Endothelial cell (in vitro differentiated cells): ENCODE results near the gene RBPJ. TPM values are rescaled to one million over a fixed set of nuclear protein-coding genes. Genes with fewer than 3 reads are reported as not detected.
"Not testable (repeated sequence)": the region's sequence is repeated elsewhere in the genome, so short reads cannot be mapped to it uniquely, and the experiment has no call there.

ENCODE experiments used
- DNase-seq: peaks from one replicate; pipeline ENCODE4 v3.0.0; 2021; ENCODE audit warnings: low spot score
- H3K27ac Mint-ChIP-seq: one replicate; pipeline ENCODE4 v1.8.0; 2021; ENCODE audit warnings: mixed read lengths, inconsistent platforms; ENCODE audit not compliant: unreplicated experiment
- H3K27me3 Mint-ChIP-seq: one replicate; pipeline ENCODE4 v1.8.0; 2021; ENCODE audit warnings: mild to moderate bottlenecking, moderate library complexity, mixed read lengths, inconsistent platforms; ENCODE audit not compliant: unreplicated experiment
- H3K36me3 Mint-ChIP-seq: one replicate; pipeline ENCODE4 v1.8.0; 2021; ENCODE audit warnings: mild to moderate bottlenecking, low read depth, mixed read lengths, inconsistent platforms; ENCODE audit not compliant: unreplicated experiment
- H3K4me1 Mint-ChIP-seq: one replicate; pipeline ENCODE4 v1.8.0; 2021; ENCODE audit warnings: mild to moderate bottlenecking, mixed read lengths, inconsistent platforms; ENCODE audit not compliant: unreplicated experiment
- H3K4me3 Mint-ChIP-seq: one replicate; pipeline ENCODE4 v1.8.0; 2021; ENCODE audit warnings: mild to moderate bottlenecking, mixed read lengths, inconsistent platforms; ENCODE audit not compliant: unreplicated experiment
- H3K9me3 Mint-ChIP-seq: one replicate; pipeline ENCODE4 v1.8.0; 2021; ENCODE audit warnings: mixed read lengths, inconsistent platforms; ENCODE audit not compliant: unreplicated experiment
- total RNA-seq: library from RNA; stranded (reverse); fragmentation: NEBNext Ultra II Directional; extraction: Animal tissue kit (Norgen Biotek cat#: 25700); gene quantifications from one replicate; pipeline ENCODE4 v1.2.1, GENCODE V29; 2021; ENCODE audit not compliant: unreplicated experiment
- TF ChIP-seq, protein P1 (sequence below): fragments of 200-600 bp; sonication (generic); IDR thresholded peaks from one replicate; pipeline ENCODE4 v1.5.0; 2021; ENCODE audit warnings: antibody characterized with exemption; ENCODE audit not compliant: unreplicated experiment

Gene RBPJ
- total RNA-seq, 1 donor from 2014 or later = 47.9 TPM

GRCh38 chr4:26355392-26356052 is 34.7 kb downstream of the RBPJ start:
- DNase-seq = no peak
- no peaks in the 10 kb centered on the region for H3K9me3 Mint-ChIP-seq
- H3K36me3 Mint-ChIP-seq = no peaks in the 10 kb centered on the region
- TF ChIP-seq, protein P1, sequence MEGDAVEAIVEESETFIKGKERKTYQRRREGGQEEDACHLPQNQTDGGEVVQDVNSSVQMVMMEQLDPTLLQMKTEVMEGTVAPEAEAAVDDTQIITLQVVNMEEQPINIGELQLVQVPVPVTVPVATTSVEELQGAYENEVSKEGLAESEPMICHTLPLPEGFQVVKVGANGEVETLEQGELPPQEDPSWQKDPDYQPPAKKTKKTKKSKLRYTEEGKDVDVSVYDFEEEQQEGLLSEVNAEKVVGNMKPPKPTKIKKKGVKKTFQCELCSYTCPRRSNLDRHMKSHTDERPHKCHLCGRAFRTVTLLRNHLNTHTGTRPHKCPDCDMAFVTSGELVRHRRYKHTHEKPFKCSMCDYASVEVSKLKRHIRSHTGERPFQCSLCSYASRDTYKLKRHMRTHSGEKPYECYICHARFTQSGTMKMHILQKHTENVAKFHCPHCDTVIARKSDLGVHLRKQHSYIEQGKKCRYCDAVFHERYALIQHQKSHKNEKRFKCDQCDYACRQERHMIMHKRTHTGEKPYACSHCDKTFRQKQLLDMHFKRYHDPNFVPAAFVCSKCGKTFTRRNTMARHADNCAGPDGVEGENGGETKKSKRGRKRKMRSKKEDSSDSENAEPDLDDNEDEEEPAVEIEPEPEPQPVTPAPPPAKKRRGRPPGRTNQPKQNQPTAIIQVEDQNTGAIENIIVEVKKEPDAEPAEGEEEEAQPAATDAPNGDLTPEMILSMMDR = no peak
- no peaks in the 10 kb centered on the region for H3K27me3 Mint-ChIP-seq
- H3K4me1 Mint-ChIP-seq = no peaks in the 10 kb centered on the region
- no peak overlapping the region for H3K27ac Mint-ChIP-seq
- H3K4me3 Mint-ChIP-seq = no peak overlapping the region

GRCh38 chr4:26356081-26356501 is 35.3 kb downstream of the RBPJ start:
- peaks cover 4% of the 10 kb centered on the region for H3K4me1 Mint-ChIP-seq
- DNase-seq = no peak
- H3K9me3 Mint-ChIP-seq = no peaks in the 10 kb centered on the region
- no peak overlapping the region for H3K27ac Mint-ChIP-seq
- TF ChIP-seq, protein P1 = no peak
- H3K4me3 Mint-ChIP-seq = no peak overlapping the region
- no peaks in the 10 kb centered on the region for H3K36me3 Mint-ChIP-seq
- H3K27me3 Mint-ChIP-seq = no peaks in the 10 kb centered on the region

- not testable (repeated sequence) for H3K27me3 Mint-ChIP-seq, H3K4me1 Mint-ChIP-seq, H3K9me3 Mint-ChIP-seq, H3K27ac Mint-ChIP-seq, DNase-seq, H3K36me3 Mint-ChIP-seq, H3K4me3 Mint-ChIP-seq
Measured at GRCh38 chr4:26359521-26359920, 38.7 kb downstream of the RBPJ start.

DNA sequence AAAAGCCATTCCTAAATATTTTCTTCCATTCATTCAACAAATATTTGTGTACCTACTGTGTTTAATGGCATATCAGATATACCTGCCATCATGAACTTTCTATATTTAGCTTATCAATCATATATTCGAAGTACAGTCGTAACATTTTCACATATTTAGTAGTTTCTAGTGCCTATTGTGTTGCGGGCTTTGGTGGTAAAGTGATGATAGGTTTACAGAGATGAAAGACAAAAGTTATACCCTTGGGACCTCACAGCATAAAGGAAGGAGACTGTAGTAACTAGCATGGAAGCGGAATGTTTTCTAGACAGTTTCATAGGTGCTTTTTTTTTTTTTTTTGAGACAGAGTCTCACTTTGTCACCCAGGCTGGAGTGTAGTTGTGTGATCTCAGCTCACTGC is 39.5 kb downstream of the RBPJ start:
- peaks cover 4% of the 10 kb centered on the region for H3K4me1 Mint-ChIP-seq
- no peaks in the 10 kb centered on the region for H3K9me3 Mint-ChIP-seq
- TF ChIP-seq, protein P1 = no peak
- no peaks in the 10 kb centered on the region for H3K36me3 Mint-ChIP-seq
- no peaks in the 10 kb centered on the region for H3K27me3 Mint-ChIP-seq
- H3K4me3 Mint-ChIP-seq = no peak overlapping the region
- H3K27ac Mint-ChIP-seq = no peak overlapping the region
- no peak for DNase-seq

DNA sequence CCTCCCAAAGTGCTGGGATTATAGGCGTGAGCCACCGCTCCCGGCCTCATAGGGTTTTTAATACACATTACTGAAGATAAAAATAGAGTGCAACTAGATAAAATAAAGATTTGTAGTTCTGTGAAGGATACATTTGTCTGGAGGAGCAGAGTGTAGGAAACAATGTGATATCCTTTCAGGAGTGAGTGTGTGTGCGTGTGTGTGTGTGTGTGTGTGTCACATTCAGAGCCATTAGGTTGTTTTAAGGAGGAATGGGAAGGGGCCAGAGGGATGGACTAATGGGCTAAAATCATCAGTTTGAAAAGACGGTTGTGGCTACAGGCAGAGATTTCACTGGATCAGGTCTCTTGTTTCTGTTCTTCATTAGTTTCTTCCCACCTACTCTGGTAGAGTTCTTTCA is 40.0 kb downstream of the RBPJ start:
- peak; percentile 15 for DNase-seq
- TF ChIP-seq, protein P1 = no peak
- H3K27ac Mint-ChIP-seq = no peak overlapping the region
- no peaks in the 10 kb centered on the region for H3K9me3 Mint-ChIP-seq
- H3K4me1 Mint-ChIP-seq = peaks cover 4% of the 10 kb centered on the region
- H3K4me3 Mint-ChIP-seq = no peak overlapping the region
- no peaks in the 10 kb centered on the region for H3K27me3 Mint-ChIP-seq
- H3K36me3 Mint-ChIP-seq = no peaks in the 10 kb centered on the region
